Left kidney (tissue), 2 donors: ENCODE measurements around the gene HPCAL1. TPM values are rescaled to one million over a fixed set of nuclear protein-coding genes. Genes with fewer than 3 reads are reported as not detected.
A peak's percentile ranks its signal among the peaks of the same experiment; 100 is the strongest.

Experiments used
- DNase-seq: peaks from one replicate; pipeline ENCODE4 v3.0.0-alpha.2; 2013
- polyA plus RNA-seq: library from polyadenylated mRNA; unstranded; fragments of 120-200 nt; gene quantifications from one replicate; pipeline ENCODE4 v1.2.1, GENCODE V29; 2013; ENCODE audit not compliant: insufficient read length

The HPCAL1 gene
- polyA plus RNA-seq, 1 donor = 22.7 TPM

DNA sequence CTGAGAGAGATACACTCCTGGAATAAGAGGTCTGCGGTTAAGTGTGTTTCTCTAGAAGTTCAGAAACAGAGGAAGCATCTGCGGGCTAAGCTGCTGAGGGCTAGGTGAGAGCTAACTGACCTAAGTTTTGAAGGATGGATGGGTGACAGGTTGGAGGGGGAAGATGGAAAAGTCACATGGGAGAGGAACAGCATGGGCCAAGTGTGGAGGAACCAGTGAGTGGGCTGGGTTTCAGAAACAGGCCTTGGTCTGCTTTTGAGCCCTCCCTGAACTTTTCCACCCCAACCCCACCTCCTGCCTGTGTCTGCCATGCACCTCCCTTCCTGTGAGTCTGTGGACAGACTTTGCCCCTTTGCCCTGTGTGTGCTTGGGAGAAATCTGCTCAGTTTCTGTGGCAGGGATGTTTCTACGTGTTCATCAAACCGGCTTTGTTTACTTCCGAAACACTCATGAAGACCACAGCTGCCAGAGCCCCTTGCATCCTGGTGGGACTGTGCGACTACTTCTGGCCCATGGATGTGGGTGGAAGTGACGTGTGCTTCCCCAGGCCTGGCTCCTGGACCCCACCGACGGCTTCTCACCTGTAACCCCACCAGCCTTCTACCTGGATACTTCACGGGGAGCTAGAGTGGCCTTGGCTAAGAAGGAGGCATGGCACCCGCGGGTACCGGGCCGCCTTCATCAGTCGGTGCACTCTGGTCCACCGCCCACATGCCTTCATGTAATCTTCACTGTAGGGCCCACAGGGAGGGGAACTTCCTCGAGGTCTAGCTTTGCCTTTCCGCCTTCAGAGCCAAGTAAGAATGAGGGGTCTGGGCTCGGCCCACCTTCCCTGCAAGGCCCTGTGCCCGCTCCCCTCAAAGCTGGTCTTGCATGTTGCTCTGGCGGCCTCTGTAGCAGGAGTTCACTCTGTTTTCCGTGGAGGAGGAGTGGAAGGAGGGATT lies 1.4 kb upstream of the HPCAL1 start:
- DNase-seq = no peak

DNA sequence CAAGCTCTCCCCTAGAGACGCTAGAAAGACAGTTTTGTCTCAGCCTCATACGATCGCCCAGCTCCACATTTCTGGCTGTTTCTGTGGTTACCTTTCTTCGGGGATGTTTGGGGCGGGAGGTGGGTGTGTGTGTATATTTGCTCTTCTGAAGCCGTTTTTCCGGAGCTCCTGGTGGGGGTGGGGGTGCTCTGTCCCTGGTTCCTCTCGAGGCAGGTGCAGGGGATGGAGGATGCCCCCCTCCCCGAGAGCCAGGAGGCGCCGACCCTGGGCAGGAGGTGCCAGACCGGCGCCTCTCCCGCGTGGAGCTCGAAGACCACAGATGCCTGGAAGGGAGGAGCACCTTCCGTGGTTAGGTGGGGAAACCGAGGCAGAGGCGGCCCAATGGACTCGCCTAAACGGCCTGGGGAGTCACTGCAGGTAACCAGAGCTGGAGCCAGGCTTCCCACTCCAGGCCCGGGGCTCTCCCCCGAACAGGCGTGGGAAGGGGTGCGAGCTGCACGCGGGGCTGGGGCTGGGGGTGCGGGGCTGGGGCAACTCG lies 694 bp upstream of the HPCAL1 start:
- no peak for DNase-seq

DNA sequence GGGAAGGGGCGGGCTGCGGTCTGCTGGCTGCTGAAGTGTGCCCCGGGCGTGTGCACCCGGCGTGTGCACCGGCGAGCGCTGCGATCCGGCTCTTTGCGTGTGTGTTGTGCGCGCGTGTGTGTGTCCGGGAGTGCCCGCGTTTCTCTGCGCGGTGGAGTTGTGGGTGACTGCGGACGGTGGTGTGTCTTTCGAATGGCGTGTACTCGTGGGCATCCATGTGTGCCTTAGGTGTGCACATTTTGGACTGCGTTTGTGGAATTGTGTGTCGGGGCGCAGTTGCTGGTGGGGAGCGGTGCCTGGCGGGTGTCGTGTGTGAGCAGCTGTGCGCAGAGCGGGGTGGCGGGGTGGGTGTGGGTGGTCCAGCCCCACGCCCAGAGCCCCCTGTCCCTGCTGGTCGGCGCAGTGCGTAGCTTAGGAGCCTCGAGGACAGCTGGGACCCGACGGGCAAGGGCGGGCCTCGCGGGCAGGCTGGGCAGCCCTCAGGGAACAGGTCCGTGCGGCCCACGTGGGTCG lies 533 bp downstream of the HPCAL1 start:
- no peak for DNase-seq

DNA sequence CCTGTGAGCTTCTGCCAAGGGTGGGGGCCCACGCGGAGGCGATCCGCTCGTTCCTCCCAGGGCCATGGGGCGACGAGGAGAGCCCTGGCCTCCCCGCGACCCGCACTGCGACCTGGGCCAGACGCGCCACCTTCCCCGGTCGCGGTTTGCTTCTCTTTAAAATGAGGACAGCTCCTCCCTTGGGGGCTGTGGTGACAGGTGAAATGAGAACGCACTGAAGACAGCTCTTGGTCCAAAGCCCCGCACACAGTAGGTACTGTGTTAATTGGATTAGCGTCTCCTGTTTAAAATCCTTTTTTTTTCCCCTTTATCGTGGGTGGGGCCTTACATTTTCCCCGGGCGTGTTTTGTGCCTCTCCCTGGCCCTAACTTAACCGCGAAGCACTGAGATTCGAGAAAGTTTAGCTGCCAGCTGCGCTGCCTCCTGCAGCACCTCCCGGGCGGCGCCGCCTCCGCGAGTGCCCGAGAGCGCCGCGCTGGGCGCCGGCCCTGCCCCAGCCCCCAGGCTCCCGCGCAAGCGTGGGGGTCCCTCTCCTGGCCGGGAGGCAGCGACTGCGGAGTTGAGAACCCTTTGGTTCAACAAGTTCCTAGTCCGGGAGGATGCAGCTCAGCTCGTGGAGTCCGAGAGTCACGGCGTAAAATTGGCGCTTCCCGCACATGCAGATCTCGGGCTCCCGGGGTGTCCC lies 1.1 kb downstream of the HPCAL1 start:
- peak; percentile 53 for DNase-seq

DNA sequence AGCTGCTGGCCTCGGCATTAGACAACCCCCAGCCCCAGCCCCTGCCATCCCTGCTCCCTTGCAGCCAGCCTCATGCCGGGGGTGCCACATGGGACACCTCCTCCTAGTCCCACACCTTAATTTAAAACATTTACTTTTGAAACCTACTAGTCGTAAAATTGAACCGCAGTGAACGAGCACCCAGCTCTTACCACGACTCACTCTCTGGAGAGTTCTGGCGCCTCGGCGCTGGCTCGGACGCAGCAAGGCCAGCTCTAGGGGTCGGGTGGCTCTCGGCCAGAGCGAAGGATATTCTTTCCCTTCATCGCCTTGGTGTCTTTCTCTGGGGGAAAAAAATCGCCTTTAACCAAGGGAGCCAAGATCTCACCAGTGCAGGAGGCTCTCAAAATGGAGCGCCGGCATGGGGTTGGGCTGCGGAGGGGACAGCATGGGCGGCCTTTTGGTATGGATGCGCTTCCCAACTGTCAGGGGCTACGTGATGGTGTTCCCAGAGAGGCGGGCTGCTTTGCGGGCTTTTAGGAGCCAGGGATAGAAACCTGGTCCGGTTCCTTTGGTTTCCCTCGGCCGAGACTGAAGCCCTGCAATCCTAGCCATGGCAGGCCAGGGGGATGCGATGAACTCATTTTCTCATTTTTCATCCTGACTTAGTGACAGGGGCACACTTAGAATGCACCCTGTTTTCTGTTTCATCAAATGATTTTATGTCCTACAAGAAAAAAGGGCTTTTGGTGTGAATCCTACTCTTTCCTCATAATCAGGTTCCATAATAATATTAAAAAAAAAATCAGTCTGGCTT lies 2.0 kb downstream of the HPCAL1 start:
- no peak for DNase-seq

DNA sequence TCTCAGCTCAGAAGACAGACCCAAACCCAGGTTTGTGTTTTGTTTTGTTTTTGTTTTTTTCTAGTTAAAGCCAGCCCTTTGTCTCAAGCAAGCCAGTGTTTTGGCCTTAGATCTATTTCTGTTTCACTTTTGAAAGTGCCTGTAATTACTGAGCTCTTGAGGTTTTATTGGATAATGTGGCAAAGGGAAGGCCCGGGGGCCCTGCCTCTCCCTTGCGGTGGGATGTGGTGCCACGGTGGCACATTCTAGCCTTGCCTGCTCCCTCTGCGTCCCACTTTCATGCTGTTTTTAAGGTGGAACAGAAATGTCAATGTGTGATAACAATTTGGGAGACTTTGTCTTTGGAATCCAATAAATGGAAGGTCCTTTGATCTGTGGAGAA lies 2.5 kb downstream of the HPCAL1 start:
- no peak for DNase-seq

DNA sequence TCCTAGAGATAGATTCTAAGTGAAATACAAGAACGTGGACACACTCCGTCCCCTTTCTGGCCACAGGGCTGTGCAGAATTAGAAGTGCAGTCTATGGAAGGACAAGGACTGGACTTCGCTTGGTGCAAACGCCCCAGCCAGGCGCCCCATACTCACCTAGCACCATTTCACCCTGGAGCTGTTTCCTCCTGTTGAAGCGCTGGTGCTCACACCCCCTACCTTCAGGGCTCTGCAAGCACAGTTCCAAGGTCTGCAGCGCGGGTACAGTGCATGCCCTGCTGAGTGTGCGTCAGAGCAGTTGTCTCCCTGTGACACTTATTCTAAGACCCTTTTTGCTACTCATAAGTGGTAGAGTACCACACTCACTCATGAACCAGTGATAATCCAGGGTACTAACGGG lies 3.0 kb downstream of the HPCAL1 start:
- DNase-seq = no peak

DNA sequence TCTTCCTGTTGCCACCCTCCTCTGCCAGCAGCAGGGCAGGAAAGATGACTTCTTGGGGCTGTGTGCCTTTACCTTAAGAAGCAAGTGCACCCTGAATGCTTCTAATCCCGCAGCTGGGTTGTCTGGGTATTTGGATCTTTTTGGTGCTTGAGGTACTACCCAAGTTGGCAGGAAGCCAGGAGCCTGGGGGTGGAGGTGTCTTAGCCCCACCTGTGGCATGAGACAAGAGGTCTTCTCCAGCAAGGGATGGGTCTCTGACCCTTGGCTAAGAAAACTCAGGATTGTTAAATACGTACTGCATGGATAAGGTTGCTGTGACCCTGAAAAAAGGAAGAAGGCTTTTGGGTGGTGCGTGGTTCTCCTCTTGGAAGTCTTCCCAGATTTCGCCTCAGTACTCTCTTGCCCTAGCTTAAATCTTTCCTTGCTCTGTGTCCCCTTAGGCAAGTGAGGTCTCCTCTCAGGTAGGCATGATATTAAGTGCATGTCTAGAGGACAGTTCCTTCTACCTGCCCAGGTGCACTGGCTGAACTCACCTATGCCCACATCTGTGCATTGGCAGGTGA lies 4.3 kb downstream of the HPCAL1 start:
- no peak for DNase-seq

DNA sequence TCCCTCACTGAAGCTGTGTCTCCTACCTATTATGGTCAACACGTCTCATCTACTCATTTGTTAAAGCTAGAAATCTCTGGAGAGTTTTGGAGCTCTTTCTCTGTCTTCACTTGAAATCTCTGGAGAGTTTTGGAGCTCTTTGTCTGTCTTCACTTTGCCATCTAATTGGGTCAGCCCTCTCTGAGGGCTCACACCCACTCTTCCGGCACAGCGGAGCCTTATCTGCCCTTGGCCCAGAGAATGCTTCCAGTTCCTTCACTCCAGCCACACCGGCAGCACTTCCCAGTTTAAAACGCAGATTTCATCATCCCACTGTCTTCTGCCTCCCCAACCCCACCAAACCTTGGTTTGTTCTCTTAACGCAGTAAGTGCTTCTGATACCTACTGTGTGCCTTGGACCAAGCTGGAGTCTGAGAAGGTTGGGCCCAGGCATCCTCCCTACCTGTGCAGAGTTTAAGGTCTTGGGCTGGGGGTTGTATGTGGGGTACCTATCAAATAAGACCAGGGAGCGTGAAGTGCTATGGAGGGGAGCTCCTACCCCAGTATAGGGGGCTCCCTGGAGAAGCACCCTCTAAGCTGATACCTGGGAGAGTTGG lies 5.0 kb downstream of the HPCAL1 start:
- no peak for DNase-seq

DNA sequence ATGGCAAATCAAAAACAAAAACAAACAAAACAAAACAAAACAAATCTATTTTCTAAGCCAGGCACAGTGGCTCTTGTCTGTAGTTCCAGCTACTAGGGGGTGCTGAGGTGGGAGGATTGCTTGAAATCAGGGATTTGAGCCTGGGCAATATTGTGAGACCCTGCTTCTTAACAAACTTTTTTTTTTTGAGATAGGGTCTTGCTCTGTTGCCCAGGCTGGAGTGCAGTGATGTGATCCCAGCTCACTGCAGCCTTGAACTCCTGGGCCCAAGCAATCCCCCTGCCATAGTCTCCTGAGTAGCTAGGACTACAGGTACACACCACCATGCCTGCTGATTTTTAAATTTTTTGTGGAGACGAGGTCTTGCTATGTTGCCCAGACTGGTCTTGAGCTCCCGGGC lies 6.2 kb downstream of the HPCAL1 start:
- DNase-seq = no peak

DNA sequence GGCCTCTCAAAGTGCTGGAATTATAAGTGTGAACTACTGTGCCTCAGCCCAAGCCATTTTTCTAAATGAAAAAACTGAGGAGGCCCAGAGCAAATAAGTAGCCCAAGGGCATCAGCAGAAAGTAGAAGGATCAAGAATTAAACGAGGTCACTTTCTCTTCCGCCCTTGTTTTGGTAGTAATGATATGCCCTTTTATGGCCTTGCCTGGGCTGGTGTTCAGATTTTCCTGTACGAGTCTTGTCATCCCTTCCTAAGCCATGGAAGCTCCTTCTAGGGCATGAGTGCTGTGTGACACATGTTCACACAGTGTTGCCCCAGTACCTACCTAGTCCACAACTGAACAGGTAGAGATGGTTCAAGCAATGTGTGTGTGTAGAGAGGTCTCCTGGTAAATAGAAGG lies 6.6 kb downstream of the HPCAL1 start:
- DNase-seq = no peak

DNA sequence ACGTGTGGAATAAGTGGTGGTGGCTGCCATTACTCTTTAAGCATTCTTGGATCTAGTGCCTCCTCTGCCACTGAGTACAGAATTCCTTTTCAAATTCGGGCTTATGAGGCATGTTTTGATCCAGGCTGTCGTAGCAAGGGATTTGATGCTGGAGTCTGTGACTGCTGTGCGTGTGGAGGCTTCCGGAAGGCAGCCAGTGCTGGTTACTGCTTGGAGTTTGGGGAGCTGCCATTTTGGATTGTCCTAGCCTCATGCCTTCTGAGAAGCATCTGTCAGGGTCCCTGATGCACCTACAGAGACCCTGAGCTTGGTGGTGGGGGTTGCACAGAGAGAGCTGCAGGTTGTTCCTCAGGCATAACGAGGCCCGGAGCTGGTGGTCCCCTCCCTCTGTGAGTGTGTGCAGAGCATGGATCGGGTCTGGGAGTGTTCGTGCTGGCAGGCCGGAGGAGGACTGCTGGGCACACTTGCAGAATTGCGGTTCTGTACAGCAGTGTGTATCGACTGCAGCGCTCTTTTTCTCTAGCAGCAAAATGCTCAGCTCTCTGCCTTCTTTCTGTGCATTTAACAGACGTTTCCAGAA lies 7.7 kb downstream of the HPCAL1 start:
- DNase-seq = no peak

DNA sequence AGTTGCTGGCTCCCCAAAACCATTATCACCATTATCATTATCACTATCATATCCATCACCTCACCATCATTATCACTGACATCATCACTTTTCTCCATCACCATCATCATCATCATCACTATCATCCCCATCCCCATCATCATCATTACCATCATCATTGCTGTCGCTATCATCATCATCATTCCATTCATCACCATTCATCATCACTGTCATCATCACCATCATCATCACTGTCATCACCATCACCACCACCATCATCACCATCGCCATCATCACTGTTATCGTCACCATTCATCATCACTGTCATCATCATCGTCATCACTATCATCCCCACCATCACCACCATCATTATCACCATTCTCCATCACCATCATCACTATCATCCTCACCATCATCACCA lies 9.0 kb downstream of the HPCAL1 start:
- no peak for DNase-seq

DNA sequence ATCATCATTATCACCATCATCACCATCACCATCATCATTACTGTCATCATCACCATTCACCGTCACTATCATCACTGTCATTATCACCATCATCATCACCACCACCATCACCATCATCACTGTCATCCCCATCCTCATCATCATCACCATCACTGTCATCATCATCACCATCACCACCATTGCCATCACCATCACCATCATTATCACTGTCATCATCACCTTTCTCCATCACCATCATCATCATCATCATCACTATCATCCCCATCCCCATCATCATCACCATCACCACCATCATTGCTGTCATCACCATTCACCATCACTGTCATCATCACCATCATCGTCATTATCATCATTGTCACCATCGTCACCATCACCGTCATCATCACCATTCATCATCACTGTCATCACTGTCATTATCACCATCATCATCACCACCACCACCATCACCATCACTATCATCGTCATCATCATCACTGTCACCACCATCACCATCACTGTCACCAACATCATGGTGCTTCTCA lies 9.8 kb downstream of the HPCAL1 start:
- no peak for DNase-seq

DNA sequence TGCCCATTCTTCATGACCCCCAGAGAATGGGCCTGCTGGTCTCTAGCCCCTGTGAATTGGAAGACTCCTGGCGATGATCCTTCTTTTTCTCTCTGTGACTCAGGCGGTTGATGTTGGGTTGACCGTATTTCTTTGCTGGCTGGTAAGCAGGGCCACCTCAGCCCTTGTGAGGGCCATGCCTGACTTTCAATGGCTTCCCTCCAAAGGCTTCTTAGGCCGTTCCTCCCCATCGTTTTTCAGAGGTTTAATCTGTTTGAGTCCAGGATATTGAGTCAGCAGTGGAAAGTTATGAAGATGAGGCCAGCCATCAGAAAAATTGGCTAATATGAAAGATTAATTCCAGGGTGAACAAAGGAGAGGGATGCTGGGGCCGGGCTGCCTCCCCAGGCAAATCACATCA lies 13.6 kb downstream of the HPCAL1 start:
- DNase-seq = no peak

DNA sequence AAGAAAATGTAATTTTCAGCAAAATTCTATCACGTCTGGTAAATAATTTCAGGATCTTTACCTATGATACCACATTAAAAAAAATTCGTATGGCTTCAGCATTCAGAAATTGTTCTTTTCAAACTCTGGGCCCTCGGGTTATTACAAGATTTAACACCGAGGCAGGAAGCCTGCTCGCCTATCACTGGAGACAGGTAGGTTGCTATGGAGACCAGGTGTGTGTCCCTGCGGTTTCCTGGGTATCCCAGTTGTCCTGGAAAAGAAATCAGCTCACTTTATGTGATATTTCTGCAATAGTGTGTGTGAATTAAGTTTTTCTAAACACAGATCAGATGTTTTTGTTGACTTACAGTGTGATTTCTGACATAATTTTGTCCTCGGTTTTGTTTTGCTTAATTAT lies 14.2 kb downstream of the HPCAL1 start:
- no peak for DNase-seq

DNA sequence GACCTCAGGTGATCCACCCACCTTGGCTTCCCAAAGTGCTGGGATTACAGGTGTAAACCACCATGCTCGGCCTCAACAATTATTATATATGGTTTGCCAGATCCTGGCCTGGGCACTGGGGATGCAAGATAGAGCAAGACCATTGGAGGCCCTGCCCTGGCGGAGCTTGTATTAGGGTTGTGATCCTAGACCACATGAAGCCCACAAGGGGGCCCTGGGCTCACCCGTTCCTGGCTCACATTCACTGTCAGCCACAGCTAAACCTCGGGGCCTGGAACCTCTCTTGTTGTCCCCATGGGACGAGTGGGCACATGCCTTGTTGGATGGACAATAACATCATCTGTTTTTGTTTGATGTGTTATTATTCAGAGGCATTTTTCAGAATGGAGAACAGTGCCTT lies 14.9 kb downstream of the HPCAL1 start:
- no peak for DNase-seq

DNA sequence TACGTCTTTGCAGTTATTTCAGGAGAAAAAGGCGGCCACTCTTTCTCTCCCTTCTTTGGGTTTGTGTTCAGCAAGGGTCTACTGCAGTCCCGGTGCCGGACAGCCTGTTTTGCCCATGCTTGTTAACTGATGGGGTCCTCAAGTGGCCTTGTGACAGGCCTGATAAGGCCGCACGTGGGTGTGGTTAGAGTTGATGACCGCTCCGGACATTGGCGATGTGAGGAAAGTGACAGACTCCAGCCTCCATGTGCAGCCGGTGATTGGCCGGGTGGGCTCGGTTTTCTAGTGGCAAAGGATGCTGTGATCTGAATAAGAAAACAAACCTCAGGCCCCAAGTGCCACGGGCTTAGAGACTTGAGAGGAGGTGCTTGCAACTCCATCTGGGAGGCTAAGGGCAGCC lies 15.6 kb downstream of the HPCAL1 start:
- DNase-seq = no peak

DNA sequence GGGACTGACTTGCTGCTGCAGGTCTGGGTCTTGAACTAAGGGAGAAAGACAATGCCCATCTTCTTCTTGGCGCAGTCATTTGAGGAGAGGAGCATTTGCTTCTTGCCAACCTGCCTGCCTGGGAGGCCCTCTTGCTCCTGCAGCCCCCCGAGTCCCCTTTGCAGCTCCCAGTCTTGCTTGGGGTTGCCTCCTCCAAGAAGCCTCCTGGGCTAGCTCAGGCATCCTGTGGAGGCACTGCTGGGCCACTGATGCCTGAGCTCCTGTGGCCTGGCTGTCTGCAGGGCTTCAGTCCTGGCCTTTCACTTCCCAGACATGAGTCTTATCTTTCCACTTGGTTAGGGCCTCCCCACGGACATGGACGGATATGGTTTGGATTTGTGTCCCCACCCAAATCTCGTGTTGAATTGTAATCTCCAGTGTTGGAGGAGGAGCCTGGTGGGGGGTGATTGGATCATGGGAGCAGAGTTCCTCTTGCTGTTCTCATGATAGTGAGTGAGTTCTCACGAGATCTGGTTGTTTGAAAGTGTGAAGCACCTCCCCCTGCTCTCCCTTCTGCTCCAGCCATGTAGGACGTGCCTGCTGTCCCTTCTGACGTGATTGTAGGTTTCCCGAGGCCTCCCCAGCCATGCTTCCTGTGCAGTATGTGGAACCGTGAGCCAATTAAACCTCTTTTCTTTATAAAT lies 17.3 kb downstream of the HPCAL1 start:
- DNase-seq = no peak

DNA sequence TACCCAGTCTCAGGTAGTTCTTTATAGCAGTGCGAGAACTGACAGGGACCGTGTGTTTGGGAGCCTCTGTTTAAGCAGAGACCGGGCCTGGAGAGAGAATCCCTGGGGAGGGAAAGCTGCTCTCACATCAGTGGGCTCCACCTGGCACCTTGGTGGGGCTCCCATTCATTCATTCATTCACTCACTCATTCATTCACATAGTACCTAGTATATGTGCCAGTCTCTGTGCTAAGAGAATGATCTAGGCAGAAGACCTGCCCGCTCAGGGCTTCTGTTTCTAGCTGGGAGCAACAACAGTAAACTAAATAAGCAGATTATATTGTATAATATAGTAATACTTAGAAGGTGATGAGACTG lies 17.8 kb downstream of the HPCAL1 start:
- no peak for DNase-seq
